ENCODE measurements around the gene ATF6B. TPM values are rescaled to one million over a fixed set of nuclear protein-coding genes. Genes with fewer than 3 reads are reported as not detected.
A peak's percentile ranks its signal among the peaks of the same experiment; 100 is the strongest.

The ATF6B gene
- total and polyA plus RNA-seq, 7 donors, result 13.0 to 35.2 (median 19.2) TPM

GRCh38 chr6:32081168-32081990 lies 46.7 kb downstream of the ATF6B start:
- no peak overlapping the region for H3K4me3 ChIP-seq
- 51 to 61% (median 55%) methylated on average over 21 to 22 of the region's 22 CpGs for WGBS, 3 donors
- no peaks in the 10 kb centered on the region for H3K36me3 ChIP-seq (ENCODE audit: insufficient read depth in 1 of 2, low read depth in 1 of 2)
- no peaks in the 10 kb centered on the region for H3K4me1 ChIP-seq
- ATAC-seq, result peak; percentile 61 to 72 (median 67)
- DNase-seq, result peak; percentile 85 to 88
- intact Hi-C loops (cut with DNase I), result no loop called here
- no peak for TF ChIP-seq CTCF (IDR thresholded peaks at IDR 0.05)
- H3K27ac ChIP-seq, result no peak overlapping the region
- H3K9me3 ChIP-seq, result no peaks in the 10 kb centered on the region
- H3K27me3 ChIP-seq (ENCODE audit: insufficient read depth in 3 of 3, low read length in 2 of 3), result peaks cover 0 to 12% (median 10%) of the 10 kb centered on the region in 3 donors

- TF ChIP-seq CTCF (IDR thresholded peaks at IDR 0.05), result no peak
- intact Hi-C loops (cut with DNase I), result no loop called here
- 80 to 87% (median 81%) methylated on average over 7 of the region's 7 CpGs for WGBS, 3 donors
- H3K4me1 ChIP-seq, result no peaks in the 10 kb centered on the region
- no peak overlapping the region for H3K4me3 ChIP-seq
- H3K36me3 ChIP-seq (ENCODE audit: insufficient read depth in 1 of 2, low read depth in 1 of 2), result no peaks in the 10 kb centered on the region
- peak in 1 of 2 donors; percentile 29 for DNase-seq
- no peaks in the 10 kb centered on the region for H3K9me3 ChIP-seq
- H3K27ac ChIP-seq, result no peak overlapping the region
- ATAC-seq, result no peak
- H3K27me3 ChIP-seq (ENCODE audit: insufficient read depth in 3 of 3, low read length in 2 of 3), result peaks cover 0 to 6% (median 4%) of the 10 kb centered on the region in 3 donors
These were observed 48.3 kb downstream of the ATF6B start for GRCh38 chr6:32079566-32080290.

GRCh38 chr6:32076321-32076809 lies 51.7 kb downstream of the ATF6B start:
- WGBS, 3 donors, result 20 to 31% (median 23%) methylated on average over 12 of the region's 12 CpGs
- peak; percentile 25 to 66 (median 53) for ATAC-seq
- H3K36me3 ChIP-seq (ENCODE audit: insufficient read depth in 1 of 2, low read depth in 1 of 2), result no peaks in the 10 kb centered on the region

GRCh38 chr6:32075781-32076180 lies 52.3 kb downstream of the ATF6B start:
- H3K36me3 ChIP-seq (ENCODE audit: insufficient read depth in 1 of 2, low read depth in 1 of 2), result no peaks in the 10 kb centered on the region
- H3K4me1 ChIP-seq, result no peaks in the 10 kb centered on the region
- DNase-seq (peak; percentile 9 to 27), ATAC-seq (no peak)
- H3K27me3 ChIP-seq (ENCODE audit: insufficient read depth in 3 of 3, low read length in 2 of 3), result no peaks in the 10 kb centered on the region
- H3K9me3 ChIP-seq, result no peaks in the 10 kb centered on the region
- no peak overlapping the region for H3K4me3 ChIP-seq
- TF ChIP-seq CTCF (IDR thresholded peaks at IDR 0.05), result no peak
- intact Hi-C loops (cut with DNase I), result no loop called here
- 43 to 61% (median 50%) methylated on average over 3 of the region's 3 CpGs for WGBS, 3 donors
- no peak overlapping the region for H3K27ac ChIP-seq

More at GRCh38 chr6:32076321-32076809, 51.7 kb downstream of the ATF6B start:
- intact Hi-C loops (cut with DNase I), result no loop called here
- Histone ChIP-seq H3K9me3 (no peaks in the 10 kb centered on the region), H3K27ac (no peak overlapping the region), H3K4me3 (no peak overlapping the region), H3K4me1 (no peaks in the 10 kb centered on the region), H3K27me3 (ENCODE audit: insufficient read depth in 3 of 3, low read length in 2 of 3) (peaks cover 0 to 2% (median 0%) of the 10 kb centered on the region in 3 donors)
- DNase-seq, result peak; percentile 76 to 86
- TF ChIP-seq CTCF (IDR thresholded peaks at IDR 0.05), result no peak

Data from psoas muscle (tissue), 8 donors.